ENCODE results near the gene SLC5A9. TPM values are rescaled to one million over a fixed set of nuclear protein-coding genes. Genes with fewer than 3 reads are reported as not detected.

Gene SLC5A9
- total RNA-seq, 1 experiment from 2014 or later = not detected

GRCh38 chr1:48245106-48245505 lies 22.6 kb downstream of the SLC5A9 start:
- no peak overlapping the region for H2BK15ac ChIP-seq (ENCODE audit: low read depth, low read length)
- no peak overlapping the region for H2AK5ac ChIP-seq (ENCODE audit: insufficient read length, low read length)
- H3K36me3 Mint-ChIP-seq (ENCODE audit: insufficient read depth in 1 of 3, low read depth in 3 of 3) = no peaks in the 10 kb centered on the region
- no peaks in the 10 kb centered on the region for H3K79me2 ChIP-seq (ENCODE audit: insufficient read depth, low read length)
- no peaks in the 10 kb centered on the region for H3K23me2 ChIP-seq (ENCODE audit: insufficient read length, low read depth, low read length, poor library complexity, severe bottlenecking)
- no peak overlapping the region for H3K4me3 Mint-ChIP-seq
- no peak overlapping the region for H3K9ac ChIP-seq (ENCODE audit: extremely low read depth, insufficient read length, low read length)
- no peak for DNase-seq
- H3K79me1 ChIP-seq (ENCODE audit: insufficient read depth, low read depth, low read length, poor library complexity, severe bottlenecking) = no peaks in the 10 kb centered on the region
- no peak overlapping the region for H2BK5ac ChIP-seq (ENCODE audit: insufficient read length, low read length)
- H3K14ac ChIP-seq (ENCODE audit: insufficient read depth, low read length) = no peak overlapping the region
- H4K91ac ChIP-seq (ENCODE audit: insufficient read length, low read depth, low read length) = no peak overlapping the region
- no peaks in the 10 kb centered on the region for H3K9me3 Mint-ChIP-seq
- TF ChIP-seq, protein P1, sequence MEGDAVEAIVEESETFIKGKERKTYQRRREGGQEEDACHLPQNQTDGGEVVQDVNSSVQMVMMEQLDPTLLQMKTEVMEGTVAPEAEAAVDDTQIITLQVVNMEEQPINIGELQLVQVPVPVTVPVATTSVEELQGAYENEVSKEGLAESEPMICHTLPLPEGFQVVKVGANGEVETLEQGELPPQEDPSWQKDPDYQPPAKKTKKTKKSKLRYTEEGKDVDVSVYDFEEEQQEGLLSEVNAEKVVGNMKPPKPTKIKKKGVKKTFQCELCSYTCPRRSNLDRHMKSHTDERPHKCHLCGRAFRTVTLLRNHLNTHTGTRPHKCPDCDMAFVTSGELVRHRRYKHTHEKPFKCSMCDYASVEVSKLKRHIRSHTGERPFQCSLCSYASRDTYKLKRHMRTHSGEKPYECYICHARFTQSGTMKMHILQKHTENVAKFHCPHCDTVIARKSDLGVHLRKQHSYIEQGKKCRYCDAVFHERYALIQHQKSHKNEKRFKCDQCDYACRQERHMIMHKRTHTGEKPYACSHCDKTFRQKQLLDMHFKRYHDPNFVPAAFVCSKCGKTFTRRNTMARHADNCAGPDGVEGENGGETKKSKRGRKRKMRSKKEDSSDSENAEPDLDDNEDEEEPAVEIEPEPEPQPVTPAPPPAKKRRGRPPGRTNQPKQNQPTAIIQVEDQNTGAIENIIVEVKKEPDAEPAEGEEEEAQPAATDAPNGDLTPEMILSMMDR (conservative IDR thresholded peaks at IDR 0.05) = no peak
- H2BK120ac ChIP-seq (ENCODE audit: low read depth, low read length, poor library complexity, severe bottlenecking) = no peak overlapping the region
- WGBS (ENCODE audit: extremely low coverage, insufficient read length, low lambda C conversion rate) = no CpG with 5 or more reads among the region's 2 CpGs
- H3K4me1 ChIP-seq (ENCODE audit: insufficient read depth, low read length) = no peaks in the 10 kb centered on the region
- H3K27me3 Mint-ChIP-seq (ENCODE audit: low read depth) = peaks cover 3% of the 10 kb centered on the region; the same call in 1 of the 2 replicates
- no peak overlapping the region for H3T11ph ChIP-seq (ENCODE audit: low read length)
- H3K4me1 Mint-ChIP-seq = peaks cover 6 to 7% of the 10 kb centered on the region in 2 experiments; a peak in 3 of 4 replicates
- H3K27ac ChIP-seq (ENCODE audit: insufficient read length, low read depth, low read length) = no peak overlapping the region
- no peak overlapping the region for H2AFZ ChIP-seq (ENCODE audit: low read length)
- H3K4me2 ChIP-seq (ENCODE audit: insufficient read depth, insufficient read length, low read length) = no peak overlapping the region
- H3K27me3 ChIP-seq (ENCODE audit: insufficient read depth, low read length) = no peaks in the 10 kb centered on the region
- no peaks in the 10 kb centered on the region for H3K9me3 ChIP-seq (ENCODE audit: control insufficient read depth, low read depth, low read length)
- no peak overlapping the region for H2BK12ac ChIP-seq (ENCODE audit: insufficient read length, low read depth, low read length)
- H3K18ac ChIP-seq (ENCODE audit: insufficient read length, low read depth, low read length) = no peak overlapping the region
- H4K5ac ChIP-seq (ENCODE audit: insufficient read length, low read depth, low read length) = no peak overlapping the region
- H3K27ac Mint-ChIP-seq = no peak overlapping the region
- no peak overlapping the region for H3K56ac ChIP-seq (ENCODE audit: insufficient read length, low read depth, low read length)
- no peak overlapping the region for H4K8ac ChIP-seq (replicated peaks; ENCODE audit: insufficient read length, low read depth, low read length)
- no peak overlapping the region for H3K23ac ChIP-seq (ENCODE audit: insufficient read length, low read depth, low read length)
- no peak overlapping the region for H2BK20ac ChIP-seq (ENCODE audit: low read depth, low read length, poor library complexity, severe bottlenecking)
- no peaks in the 10 kb centered on the region for H4K20me1 ChIP-seq (ENCODE audit: control insufficient read depth, insufficient read depth, insufficient read length)
- no peak overlapping the region for H3K4ac ChIP-seq (ENCODE audit: low read depth, low read length)

Measured in H9 (cell line).